ENCODE measurements around the gene WDHD1. TPM values are rescaled to one million over a fixed set of nuclear protein-coding genes. Genes with fewer than 3 reads are reported as not detected.
"Not testable (repeated sequence)": the region's sequence is repeated elsewhere in the genome, so short reads cannot be mapped to it uniquely, and the experiment has no call there.

The WDHD1 gene
- total RNA-seq, 1 donor from 2014 or later = 19.6 TPM

- no peak for DNase-seq (ENCODE audit: low read depth)
- no peak for TF ChIP-seq CTCF (conservative IDR thresholded peaks at IDR 0.05; ENCODE audit: low read depth, low read length)
- H3K4me3 ChIP-seq (ENCODE audit: low read depth, low read length) = no peak overlapping the region
Observed at GRCh38 chr14:54916101-54916500, 110.8 kb downstream of the WDHD1 start.

GRCh38 chr14:54909817-54910558 lies 116.9 kb downstream of the WDHD1 start:
- DNase-seq (ENCODE audit: low read depth) = no peak
- H3K4me3 ChIP-seq (ENCODE audit: low read depth, low read length) = no peak overlapping the region
- TF ChIP-seq CTCF (conservative IDR thresholded peaks at IDR 0.05; ENCODE audit: low read depth, low read length) = no peak

GRCh38 chr14:54908973-54909372 lies 117.9 kb downstream of the WDHD1 start:
- not testable (repeated sequence) for DNase-seq (ENCODE audit: low read depth)

GRCh38 chr14:54908190-54908589 lies 118.7 kb downstream of the WDHD1 start:
- TF ChIP-seq CTCF (conservative IDR thresholded peaks at IDR 0.05; ENCODE audit: low read depth, low read length) = no peak
- no peak overlapping the region for H3K4me3 ChIP-seq (ENCODE audit: low read depth, low read length)
- no peak for DNase-seq (ENCODE audit: low read depth)

More at GRCh38 chr14:54908973-54909372, 117.9 kb downstream of the WDHD1 start:
- not testable (repeated sequence) for H3K4me3 ChIP-seq (ENCODE audit: low read depth, low read length)

GRCh38 chr14:54906075-54906474 lies 120.8 kb downstream of the WDHD1 start:
- no peak for TF ChIP-seq CTCF (conservative IDR thresholded peaks at IDR 0.05; ENCODE audit: low read depth, low read length)

GRCh38 chr14:54902521-54903420 lies 124.1 kb downstream of the WDHD1 start, which contains the start of gene GCH1:
Gene GCH1 (minus strand): TSS chr14:54902826. CDS start chr14:54902663, 163 bp downstream.
- TF ChIP-seq CTCF (conservative IDR thresholded peaks at IDR 0.05; ENCODE audit: low read depth, low read length) = peak; percentile 34
- peak within 1 kb of the TSS; percentile 86 for H3K4me3 ChIP-seq (ENCODE audit: low read depth, low read length)
- no peak for DNase-seq (ENCODE audit: low read depth)

More at GRCh38 chr14:54906075-54906474, 120.8 kb downstream of the WDHD1 start:
- no peak for DNase-seq (ENCODE audit: low read depth)
- H3K4me3 ChIP-seq (ENCODE audit: low read depth, low read length) = no peak overlapping the region

- DNase-seq (ENCODE audit: low read depth) = no peak
- peak overlapping the region; percentile 86 for H3K4me3 ChIP-seq (ENCODE audit: low read depth, low read length)
- no peak for TF ChIP-seq CTCF (conservative IDR thresholded peaks at IDR 0.05; ENCODE audit: low read depth, low read length)
Observed at GRCh38 chr14:54902143-54902520, 124.8 kb downstream of the WDHD1 start.

All from epithelial cell of proximal tubule (primary cell).